H9 (cell line): ENCODE data around the gene MGAT5. TPM values are rescaled to one million over a fixed set of nuclear protein-coding genes. Genes with fewer than 3 reads are reported as not detected.

Source experiments
- DNase-seq: peaks from one replicate; pipeline ENCODE4 v3.0.0-alpha.2; 2017
- H2AFZ ChIP-seq: one replicate; pipeline ENCODE4 v1.6.1; 2013; ENCODE audit warnings: mild to moderate bottlenecking, low read length, control low read depth, moderate library complexity
- H2AK5ac ChIP-seq: 2 replicates; pipeline ENCODE4 v1.6.1; 2013; ENCODE audit warnings: low read length, control low read depth, mixed read lengths; ENCODE audit not compliant: insufficient read length
- H2BK120ac ChIP-seq: one replicate; pipeline ENCODE4 v1.6.1; 2013; ENCODE audit warnings: low read depth, mild to moderate bottlenecking, low read length, control low read depth, inconsistent platforms; ENCODE audit not compliant: poor library complexity, severe bottlenecking
- H2BK12ac ChIP-seq: 2 replicates; pipeline ENCODE4 v1.6.1; 2013; ENCODE audit warnings: low read length, control low read depth, mixed read lengths, low read depth; ENCODE audit not compliant: insufficient read length
- H2BK15ac ChIP-seq: 2 replicates; pipeline ENCODE4 v1.6.1; 2013; ENCODE audit warnings: low read depth, low read length, control low read depth
- H2BK20ac ChIP-seq: one replicate; pipeline ENCODE4 v1.6.1; 2013; ENCODE audit warnings: low read depth, mild to moderate bottlenecking, low read length, control low read depth, inconsistent platforms; ENCODE audit not compliant: poor library complexity, severe bottlenecking
- H2BK5ac ChIP-seq: 2 replicates; pipeline ENCODE4 v1.6.1; 2013; ENCODE audit warnings: low read length, control low read depth, mixed read lengths; ENCODE audit not compliant: insufficient read length
- H3K14ac ChIP-seq: 2 replicates; pipeline ENCODE4 v1.6.1; 2013; ENCODE audit warnings: low read length, control low read depth; ENCODE audit not compliant: insufficient read depth
- H3K18ac ChIP-seq: 2 replicates; pipeline ENCODE4 v1.6.1; 2013; ENCODE audit warnings: low read depth, mild to moderate bottlenecking, mixed read lengths, low read length, control low read depth; ENCODE audit not compliant: insufficient read length
- H3K23ac ChIP-seq: 2 replicates; pipeline ENCODE4 v1.6.1; 2013; ENCODE audit warnings: low read length, control low read depth, mixed read lengths, low read depth; ENCODE audit not compliant: insufficient read length
- H3K23me2 ChIP-seq: 2 replicates; pipeline ENCODE4 v1.6.1; 2013; ENCODE audit warnings: low read depth, mild to moderate bottlenecking, mixed read lengths, low read length, control low read depth; ENCODE audit not compliant: insufficient read length, poor library complexity, severe bottlenecking
- H3K27ac ChIP-seq: 2 replicates; pipeline ENCODE4 v1.5.1; 2013; ENCODE audit warnings: low read length, control low read depth, mixed read lengths, low read depth; ENCODE audit not compliant: insufficient read length
- H3K27me3 ChIP-seq: 2 replicates; pipeline ENCODE4 v1.6.1; 2013; ENCODE audit warnings: low read length, control low read depth, inconsistent platforms; ENCODE audit not compliant: insufficient read depth
- H3K4ac ChIP-seq: 2 replicates; pipeline ENCODE4 v1.6.1; 2013; ENCODE audit warnings: low read depth, mild to moderate bottlenecking, control low read depth, inconsistent platforms, low read length, moderate library complexity
- H3K4me1 ChIP-seq: 2 replicates; pipeline ENCODE4 v1.6.1; 2013; ENCODE audit warnings: low read length, control low read depth, inconsistent platforms; ENCODE audit not compliant: insufficient read depth
- H3K4me2 ChIP-seq: 2 replicates; pipeline ENCODE4 v1.6.1; 2013; ENCODE audit warnings: low read length, control low read depth, mixed read lengths; ENCODE audit not compliant: insufficient read length, insufficient read depth
- H3K56ac ChIP-seq: 2 replicates; pipeline ENCODE4 v1.6.1; 2013; ENCODE audit warnings: low read depth, mild to moderate bottlenecking, mixed read lengths, low read length, control low read depth; ENCODE audit not compliant: insufficient read length
- H3K79me1 ChIP-seq: 2 replicates; pipeline ENCODE4 v1.6.1; 2013; ENCODE audit warnings: low read depth, mild to moderate bottlenecking, moderate library complexity, low read length, control low read depth, inconsistent platforms; ENCODE audit not compliant: insufficient read depth, poor library complexity, severe bottlenecking
- H3K79me2 ChIP-seq: 2 replicates; pipeline ENCODE4 v1.6.1; 2013; ENCODE audit warnings: low read length, control low read depth, inconsistent platforms; ENCODE audit not compliant: insufficient read depth
- H3K9ac ChIP-seq: 2 replicates; pipeline ENCODE4 v1.6.1; 2013; ENCODE audit warnings: low read length, control low read depth, mixed read lengths; ENCODE audit not compliant: insufficient read length; ENCODE audit errors: extremely low read depth
- H3K9me3 ChIP-seq: one replicate; pipeline ENCODE4 v1.6.1; 2013; ENCODE audit warnings: low read depth, low read length, inconsistent platforms; ENCODE audit not compliant: control insufficient read depth
- H3T11ph ChIP-seq: one replicate; pipeline ENCODE4 v1.6.1; 2013; ENCODE audit warnings: mild to moderate bottlenecking, low read length, control low read depth, inconsistent platforms
- H4K20me1 ChIP-seq: one replicate; pipeline ENCODE4 v1.6.1; 2013; ENCODE audit not compliant: control insufficient read depth, insufficient read length, insufficient read depth
- H4K5ac ChIP-seq: 2 replicates; pipeline ENCODE4 v1.6.1; 2013; ENCODE audit warnings: low read depth, mild to moderate bottlenecking, mixed read lengths, low read length, control low read depth; ENCODE audit not compliant: insufficient read length
- H4K8ac ChIP-seq: replicated peaks from 2 replicates; pipeline ENCODE4 v1.6.1; 2013; ENCODE audit warnings: low read length, control low read depth, mixed read lengths, low read depth; ENCODE audit not compliant: insufficient read length
- H4K91ac ChIP-seq: 2 replicates; pipeline ENCODE4 v1.6.1; 2013; ENCODE audit warnings: low read depth, mild to moderate bottlenecking, moderate library complexity, mixed read lengths, low read length, control low read depth; ENCODE audit not compliant: insufficient read length
- H3K27ac Mint-ChIP-seq, 3 experiments: 2 replicates in 2 of 3; 3 replicates in 1 of 3; pipeline ENCODE4 v1.8.0; 2020 to 2021; ENCODE audit warnings: mixed read lengths in 3 of 3, mild to moderate bottlenecking in 1 of 3, moderate library complexity in 1 of 3
- H3K27me3 Mint-ChIP-seq: 2 replicates; pipeline ENCODE4 v1.8.0; 2021; ENCODE audit warnings: low read depth, mild to moderate bottlenecking, moderate library complexity, mixed read lengths
- H3K36me3 Mint-ChIP-seq, 3 experiments: 2 replicates in 2 of 3; 3 replicates in 1 of 3; pipeline ENCODE4 v1.8.0; 2020 to 2021; ENCODE audit warnings: low read depth in 3 of 3, mixed read lengths in 3 of 3; ENCODE audit not compliant: insufficient read depth in 1 of 3
- H3K4me1 Mint-ChIP-seq, 2 experiments: 2 replicates each; pipeline ENCODE4 v1.8.0; 2020; ENCODE audit warnings: mixed read lengths in 2 of 2
- H3K4me3 Mint-ChIP-seq, 2 experiments: 2 replicates in 1 of 2; 3 replicates in 1 of 2; pipeline ENCODE4 v1.8.0; 2020 to 2021; ENCODE audit warnings: mild to moderate bottlenecking in 2 of 2, mixed read lengths in 2 of 2, moderate library complexity in 1 of 2
- H3K9me3 Mint-ChIP-seq, 2 experiments: 2 replicates in 1 of 2; 3 replicates in 1 of 2; pipeline ENCODE4 v1.8.0; 2020; ENCODE audit warnings: mild to moderate bottlenecking in 2 of 2, mixed read lengths in 2 of 2, moderate library complexity in 1 of 2
- WGBS: extraction: QIAGEN DNeasy Blood & Tissue Kit; methylation state at CpG from one replicate; pipeline ENCODE4 v1.1.7; 2013; ENCODE audit warnings: missing lambda C conversion rate, low lambda C conversion rate, mixed read lengths; ENCODE audit not compliant: insufficient read length; ENCODE audit errors: extremely low coverage; 5-methylcytosine and 5-hydroxymethylcytosine counted together
- total RNA-seq: library from RNA; stranded (reverse); gene quantifications from 2 replicates; pipeline ENCODE4 v1.2.1, GENCODE V29; 2021
- TF ChIP-seq, protein P1 (sequence below): fragments of 200-600 bp; sonication (generic); conservative IDR thresholded peaks from 3 replicates; pipeline ENCODE4 v1.8.0; 2021; ENCODE audit warnings: antibody characterized with exemption, mild to moderate bottlenecking

The MGAT5 gene
- total RNA-seq, 1 experiment from 2014 or later = 25.7 TPM

- H3K4me3 Mint-ChIP-seq = no peak overlapping the region
- no peak overlapping the region for H3K18ac ChIP-seq
Measured at GRCh38 chr2:134276381-134277172, 22.7 kb downstream of the MGAT5 start.

More at GRCh38 chr2:134276381-134277172, 22.7 kb downstream of the MGAT5 start:
- H2BK120ac ChIP-seq = no peak overlapping the region
- H4K20me1 ChIP-seq = no peaks in the 10 kb centered on the region
- no peaks in the 10 kb centered on the region for H3K27me3 ChIP-seq
- H3K79me1 ChIP-seq = peaks cover 2% of the 10 kb centered on the region
- no peak overlapping the region for H4K91ac ChIP-seq
- H4K8ac ChIP-seq = no peak overlapping the region
- H3K56ac ChIP-seq = no peak overlapping the region
- no peak overlapping the region for H3K4me2 ChIP-seq
- H3K23ac ChIP-seq = no peak overlapping the region
- no peaks in the 10 kb centered on the region for H3K9me3 ChIP-seq
- no peak overlapping the region for H3K14ac ChIP-seq
- H3K27ac Mint-ChIP-seq = no peak overlapping the region
- H3K36me3 Mint-ChIP-seq = no peaks in the 10 kb centered on the region; a peak in 3 of 7 replicates
- no peaks in the 10 kb centered on the region for H3K23me2 ChIP-seq
- H2BK15ac ChIP-seq = no peak overlapping the region
- H3K27me3 Mint-ChIP-seq = peaks cover 22% of the 10 kb centered on the region
- no peaks in the 10 kb centered on the region for H3K4me1 ChIP-seq
- no peak overlapping the region for H3K4ac ChIP-seq
- DNase-seq = no peak
- no peaks in the 10 kb centered on the region; a peak in 2 of 5 replicates for H3K9me3 Mint-ChIP-seq
- H3K27ac ChIP-seq = no peak overlapping the region
- no CpG with 5 or more reads among the region's 6 CpGs for WGBS
- TF ChIP-seq, protein P1, sequence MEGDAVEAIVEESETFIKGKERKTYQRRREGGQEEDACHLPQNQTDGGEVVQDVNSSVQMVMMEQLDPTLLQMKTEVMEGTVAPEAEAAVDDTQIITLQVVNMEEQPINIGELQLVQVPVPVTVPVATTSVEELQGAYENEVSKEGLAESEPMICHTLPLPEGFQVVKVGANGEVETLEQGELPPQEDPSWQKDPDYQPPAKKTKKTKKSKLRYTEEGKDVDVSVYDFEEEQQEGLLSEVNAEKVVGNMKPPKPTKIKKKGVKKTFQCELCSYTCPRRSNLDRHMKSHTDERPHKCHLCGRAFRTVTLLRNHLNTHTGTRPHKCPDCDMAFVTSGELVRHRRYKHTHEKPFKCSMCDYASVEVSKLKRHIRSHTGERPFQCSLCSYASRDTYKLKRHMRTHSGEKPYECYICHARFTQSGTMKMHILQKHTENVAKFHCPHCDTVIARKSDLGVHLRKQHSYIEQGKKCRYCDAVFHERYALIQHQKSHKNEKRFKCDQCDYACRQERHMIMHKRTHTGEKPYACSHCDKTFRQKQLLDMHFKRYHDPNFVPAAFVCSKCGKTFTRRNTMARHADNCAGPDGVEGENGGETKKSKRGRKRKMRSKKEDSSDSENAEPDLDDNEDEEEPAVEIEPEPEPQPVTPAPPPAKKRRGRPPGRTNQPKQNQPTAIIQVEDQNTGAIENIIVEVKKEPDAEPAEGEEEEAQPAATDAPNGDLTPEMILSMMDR = no peak
- no peak overlapping the region for H2AFZ ChIP-seq
- peaks cover 13 to 18% of the 10 kb centered on the region in 2 experiments for H3K4me1 Mint-ChIP-seq
- no peak overlapping the region for H2BK20ac ChIP-seq
- no peaks in the 10 kb centered on the region for H3K79me2 ChIP-seq
- no peak overlapping the region for H2BK12ac ChIP-seq
- H3K9ac ChIP-seq = no peak overlapping the region
- H2AK5ac ChIP-seq = no peak overlapping the region
- H4K5ac ChIP-seq = no peak overlapping the region
- no peak overlapping the region for H3T11ph ChIP-seq
- no peak overlapping the region for H2BK5ac ChIP-seq
